Inflammatory macrophage treated with lipopolysaccharide for 4 hours (primary cell): ENCODE measurements around the gene ZNF793.
A peak's percentile ranks its signal among the peaks of the same experiment; 100 is the strongest.

Source experiments
- DNase-seq: peaks from one replicate; pipeline ENCODE4 v3.0.0-alpha.2; 2020

Gene ZNF793

GRCh38 chr19:37572203-37572602 lies 65.5 kb downstream of the ZNF793 start:
- DNase-seq, result peak; percentile 31

- no peak for DNase-seq
These were observed 76.6 kb downstream of the ZNF793 start for GRCh38 chr19:37583340-37583739.
